Muscle of back (tissue), 11 donors: Measurements from ENCODE around the gene P2RY8. TPM values are rescaled to one million over a fixed set of nuclear protein-coding genes. Genes with fewer than 3 reads are reported as not detected.
A peak's percentile ranks its signal among the peaks of the same experiment; 100 is the strongest.
"Not testable (repeated sequence)": the region's sequence is repeated elsewhere in the genome, so short reads cannot be mapped to it uniquely, and the experiment has no call there.

Source experiments
- DNase-seq, 3 donors: peaks; one replicate each; pipeline versions ENCODE4 v3.0.0 to v3.0.0-alpha.2; 2013
- polyA plus RNA-seq, 10 donors: library from polyadenylated mRNA; unstranded; fragments of 120-200 nt; gene quantifications; one replicate each; pipeline ENCODE4 v1.2.1, GENCODE V29; 2013; ENCODE audit not compliant: insufficient read length in 10 of 10

The P2RY8 gene
- polyA plus RNA-seq, 10 donors, result 0.17 to 5.1 (median 1.0) TPM

- no peak for DNase-seq
Measured at GRCh38 chrX:1465286-1466231, 71.4 kb downstream of the P2RY8 start.

GRCh38 chrX:1464971-1465285, 72.1 kb downstream of the P2RY8 start:
- DNase-seq, result no peak

- no peak for DNase-seq
Measured at GRCh38 chrX:1464041-1464970, 72.7 kb downstream of the P2RY8 start.

GRCh38 chrX:1463581-1463980, 73.4 kb downstream of the P2RY8 start:
- DNase-seq, result no peak

- DNase-seq, result peak in 1 of 3 donors; percentile 38
Measured at GRCh38 chrX:1462596-1463251, 74.3 kb downstream of the P2RY8 start.

GRCh38 chrX:1462110-1462509, 74.9 kb downstream of the P2RY8 start:
- DNase-seq, result no peak

GRCh38 chrX:1455948-1456280, 81.1 kb downstream of the P2RY8 start:
- DNase-seq, result no peak

- peak; percentile 73 to 91 (median 86) for DNase-seq
Measured at GRCh38 chrX:1453951-1454785, 82.8 kb downstream of the P2RY8 start.

GRCh38 chrX:1453395-1453783, 83.6 kb downstream of the P2RY8 start:
- DNase-seq, result no peak

GRCh38 chrX:1452516-1453394, 84.2 kb downstream of the P2RY8 start, which contains the start of gene ASMTL:
ASMTL (minus strand) TSS chrX:1452909; CDS start chrX:1452840, 69 bp downstream.
- peak; percentile 98 to 99 (median 99) for DNase-seq

- no peak for DNase-seq
Measured at GRCh38 chrX:1451661-1452515, 85.1 kb downstream of the P2RY8 start.

- DNase-seq, result no peak
Measured at GRCh38 chrX:1451251-1451660, 85.7 kb downstream of the P2RY8 start.

- no peak for DNase-seq
Measured at GRCh38 chrX:1450361-1451161, 86.4 kb downstream of the P2RY8 start.

- DNase-seq, result no peak
Measured at GRCh38 chrX:1449823-1450149, 87.2 kb downstream of the P2RY8 start.

GRCh38 chrX:1449036-1449822, 87.8 kb downstream of the P2RY8 start:
- DNase-seq, result no peak

- DNase-seq, result not testable (repeated sequence)
Measured at GRCh38 chrX:1448573-1449001, 88.4 kb downstream of the P2RY8 start.

GRCh38 chrX:1447969-1448572, 88.9 kb downstream of the P2RY8 start:
- not testable (repeated sequence) for DNase-seq
